HG02981 (cell line): ENCODE measurements around the gene CLSTN2.

ENCODE experiments used
- ATAC-seq: cut with Tn5 transposase; IDR thresholded peaks from one replicate; pipeline ENCODE4 v1.9.1; 2021; ENCODE audit warnings: mild to moderate bottlenecking, moderate library complexity; ENCODE audit not compliant: unreplicated experiment

Gene CLSTN2

DNA sequence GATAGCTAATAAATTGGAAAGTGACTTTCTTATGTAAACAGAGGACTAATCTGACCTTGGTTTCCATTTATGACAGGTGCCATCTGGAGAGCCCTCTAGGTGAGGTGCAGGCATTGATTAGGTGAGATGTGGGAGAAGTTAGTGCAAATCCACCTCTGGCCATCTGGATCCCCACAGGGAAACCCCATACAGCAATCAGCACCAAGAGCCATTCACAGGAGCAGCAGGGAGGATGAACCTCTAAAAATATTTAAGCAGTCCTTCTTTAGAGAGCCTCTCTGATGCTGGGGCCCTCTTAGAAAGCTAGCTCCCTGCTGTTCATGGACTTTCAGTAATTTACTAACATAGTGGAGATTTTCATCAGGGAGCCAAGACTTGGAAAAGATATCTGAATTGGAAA is 69.3 kb downstream of the CLSTN2 start:
- ATAC-seq, result no peak

DNA sequence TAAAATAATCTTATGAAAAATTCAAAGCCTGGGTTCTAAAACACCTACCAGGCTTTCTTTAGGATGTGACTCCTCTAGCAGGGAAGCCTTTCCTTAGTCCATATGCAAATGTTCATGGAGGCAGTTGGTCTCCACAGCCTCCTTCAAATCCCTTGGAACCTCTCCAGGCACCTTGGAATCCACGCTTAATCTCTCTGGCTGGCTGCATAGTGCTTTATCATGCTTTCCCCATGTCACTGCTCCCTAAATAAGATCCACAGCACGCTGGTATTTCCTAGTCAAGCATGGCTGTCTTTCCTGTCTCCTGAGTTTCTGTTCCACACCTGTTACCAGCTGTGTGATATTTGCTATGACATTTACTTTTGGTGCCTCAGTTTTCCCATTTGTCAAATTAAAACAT is 71.3 kb downstream of the CLSTN2 start:
- no peak for ATAC-seq

DNA sequence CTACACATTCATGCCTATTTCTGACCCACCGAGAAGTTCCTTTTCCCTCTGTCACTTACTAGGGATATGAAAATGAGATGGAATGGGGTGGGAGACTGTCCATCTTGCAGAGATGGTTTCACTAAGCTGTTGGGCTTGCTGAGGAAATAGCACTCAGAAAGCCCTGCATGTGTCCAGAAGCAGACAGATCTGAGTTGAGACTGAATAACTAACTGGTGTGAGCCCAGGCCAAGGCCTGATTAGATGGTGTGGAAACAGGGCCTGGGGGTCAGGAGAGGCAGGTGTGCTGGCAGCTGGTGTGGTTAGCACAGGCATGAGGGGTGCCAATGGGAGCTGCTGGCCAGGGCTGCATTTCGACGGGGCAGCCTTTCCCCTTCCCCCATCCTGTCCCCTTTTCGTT is 72.1 kb downstream of the CLSTN2 start:
- no peak for ATAC-seq

DNA sequence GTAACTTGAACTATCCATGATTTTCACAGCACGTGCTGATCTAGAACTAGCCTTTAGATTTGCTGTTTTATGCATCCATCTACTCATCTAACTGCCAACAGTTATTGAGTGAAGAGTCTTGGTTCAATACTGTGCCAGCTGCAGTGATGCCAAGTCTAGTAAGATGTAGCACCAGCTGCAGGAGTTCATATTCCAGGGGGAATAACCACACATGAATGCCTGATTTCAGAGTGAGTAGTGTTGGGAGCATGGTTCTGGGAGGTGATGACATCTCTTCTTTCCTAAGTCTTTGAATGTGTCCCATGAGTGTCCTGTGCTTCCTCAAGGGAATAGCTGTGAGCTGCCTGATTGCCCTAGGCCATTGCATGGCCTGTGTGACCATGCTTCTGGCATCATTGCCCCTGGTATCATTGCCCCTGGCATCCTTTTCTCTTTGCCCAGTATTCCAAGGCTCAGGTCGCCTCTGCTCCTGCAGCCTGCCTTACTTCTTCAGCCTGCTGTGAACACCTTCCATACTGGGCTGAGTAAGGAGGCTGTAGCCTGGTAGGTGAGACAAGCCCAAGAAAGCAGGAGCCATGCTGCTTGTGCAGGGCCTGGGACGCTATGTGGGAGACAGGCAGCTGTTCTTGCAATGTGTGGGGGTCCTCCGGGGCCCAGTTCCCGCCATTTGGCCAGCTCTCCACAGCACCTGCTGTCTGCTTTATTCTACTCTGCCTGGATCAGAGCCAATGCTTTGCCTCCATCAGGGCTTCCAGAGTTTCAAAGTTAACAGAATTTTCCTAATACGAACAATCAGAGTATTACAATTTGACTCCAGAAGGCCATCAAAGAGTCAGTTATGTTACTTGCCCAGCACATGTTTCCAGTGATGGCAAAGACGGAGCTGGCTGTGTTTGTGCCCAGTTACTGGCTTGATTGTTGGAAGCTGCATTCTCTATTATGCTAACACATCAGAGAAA is 73.2 kb downstream of the CLSTN2 start:
- ATAC-seq, result no peak

DNA sequence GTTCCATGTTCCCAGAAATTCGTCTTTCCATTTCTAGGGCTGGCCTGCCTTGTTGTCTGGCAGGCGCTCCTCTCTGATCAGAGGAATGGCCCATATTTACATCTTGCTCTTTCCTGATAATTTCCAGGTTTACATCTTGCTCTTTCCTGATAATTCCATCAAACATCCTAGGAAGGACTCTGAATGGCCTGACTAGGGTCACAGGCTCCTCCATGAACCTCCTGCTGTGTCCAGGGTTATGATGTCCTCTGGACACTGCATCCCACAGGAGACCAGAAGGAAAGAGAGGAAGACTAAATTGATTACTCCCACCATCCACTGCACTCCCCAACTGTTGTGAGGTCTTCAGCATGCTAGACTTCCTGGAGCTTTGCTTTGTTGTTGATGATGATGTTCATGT is 75.4 kb downstream of the CLSTN2 start:
- no peak for ATAC-seq

DNA sequence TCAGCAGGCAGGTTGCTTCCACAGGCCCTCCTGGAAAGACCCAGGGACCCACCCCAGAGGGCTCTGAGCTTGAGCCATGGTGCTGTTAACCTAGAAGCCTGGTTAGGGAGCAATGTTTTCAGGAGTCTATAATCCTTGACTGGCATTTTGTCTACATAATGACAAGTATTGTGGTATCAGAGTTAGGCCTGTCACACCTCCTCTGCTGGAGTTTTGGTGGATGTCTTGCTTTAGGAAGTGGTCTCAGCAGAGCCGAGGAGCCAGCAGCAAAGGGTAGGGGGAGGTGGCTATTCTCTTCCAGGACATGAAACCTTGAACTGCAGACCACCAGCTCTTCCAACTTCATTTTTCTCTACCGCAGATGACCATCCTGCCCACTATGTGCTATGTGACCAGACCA is 76.1 kb downstream of the CLSTN2 start:
- ATAC-seq, result no peak

DNA sequence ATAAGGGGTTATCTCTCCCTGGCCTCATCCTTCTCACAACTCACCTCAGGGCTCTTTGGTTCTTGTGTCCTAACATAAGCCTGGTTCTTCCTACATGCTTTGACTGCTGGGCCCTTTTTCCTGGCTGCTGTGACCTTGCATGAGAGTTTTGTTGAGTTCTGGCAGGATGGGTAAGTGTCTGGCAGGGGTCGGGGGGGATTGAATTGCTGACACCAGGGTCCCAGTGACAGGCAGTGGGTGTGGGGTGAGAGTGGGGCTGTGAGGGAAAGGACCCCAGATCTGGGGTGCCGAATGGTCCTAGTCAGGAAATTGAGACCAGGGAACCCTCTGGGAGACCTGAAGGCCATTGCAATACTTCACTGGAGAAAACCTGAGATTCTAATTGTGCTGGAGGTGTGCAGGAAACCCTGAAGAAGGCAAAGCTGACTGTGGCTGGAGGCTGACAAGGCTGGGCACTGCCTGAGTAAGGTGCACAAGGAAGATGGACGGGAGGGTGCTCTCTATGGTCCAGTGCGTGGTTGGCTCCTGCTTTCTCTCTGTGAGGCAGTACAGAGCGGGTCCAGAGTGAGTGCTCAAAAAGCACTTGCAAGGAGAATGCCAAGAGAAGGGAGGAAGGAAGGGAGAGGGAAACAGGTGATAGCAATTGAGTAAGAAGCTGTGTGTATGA is 76.8 kb downstream of the CLSTN2 start:
- ATAC-seq, result no peak

DNA sequence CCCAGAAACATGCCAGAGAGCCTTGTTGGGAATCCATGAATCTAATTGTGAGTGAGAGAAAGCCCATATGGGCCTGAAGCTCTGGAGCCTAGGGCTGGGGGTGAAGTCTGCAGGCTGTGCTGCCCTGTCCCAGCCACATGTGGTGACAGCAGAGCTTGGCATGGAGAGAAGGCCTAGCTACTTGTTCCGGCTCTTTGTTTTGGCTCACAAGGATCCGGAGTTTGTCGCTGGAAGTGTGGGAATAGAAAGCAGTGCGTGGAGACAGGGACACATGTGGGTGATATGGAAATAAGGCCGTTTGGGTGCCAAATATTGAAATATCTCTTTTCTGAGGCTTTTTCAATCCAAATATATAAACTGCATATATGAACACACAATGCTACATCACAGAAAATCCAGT is 78.2 kb downstream of the CLSTN2 start:
- no peak for ATAC-seq

DNA sequence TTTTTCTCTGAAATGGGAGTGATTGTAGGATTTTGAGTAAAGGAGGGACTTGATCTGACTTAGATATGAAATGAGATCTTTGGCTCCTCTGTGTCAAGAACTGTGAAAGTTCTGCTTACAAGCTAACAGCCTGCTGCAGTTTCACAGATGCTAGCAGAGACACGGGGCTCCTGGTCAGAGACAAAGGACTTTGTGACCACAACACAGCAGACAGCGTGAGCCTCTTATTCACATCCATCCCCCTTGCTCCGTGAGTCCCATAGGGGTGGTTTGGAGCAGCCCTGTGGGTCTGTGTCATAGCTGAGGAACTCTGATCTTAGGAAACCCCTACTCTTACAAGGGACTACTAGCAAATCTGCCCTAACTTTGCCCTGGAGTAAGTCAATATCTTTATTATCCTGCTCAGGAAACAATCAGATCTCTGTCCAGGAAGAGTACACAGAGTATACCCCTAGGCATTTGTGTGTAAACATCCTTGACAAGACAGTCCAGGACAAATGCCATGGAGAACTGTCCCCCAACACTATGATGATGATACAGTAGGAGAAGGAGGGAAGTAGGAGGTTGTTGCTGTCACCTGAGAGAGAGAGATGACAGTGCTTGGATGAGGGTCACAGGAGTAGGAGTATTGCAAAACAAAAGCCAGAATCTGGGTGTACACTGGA is 80.0 kb downstream of the CLSTN2 start:
- no peak for ATAC-seq

DNA sequence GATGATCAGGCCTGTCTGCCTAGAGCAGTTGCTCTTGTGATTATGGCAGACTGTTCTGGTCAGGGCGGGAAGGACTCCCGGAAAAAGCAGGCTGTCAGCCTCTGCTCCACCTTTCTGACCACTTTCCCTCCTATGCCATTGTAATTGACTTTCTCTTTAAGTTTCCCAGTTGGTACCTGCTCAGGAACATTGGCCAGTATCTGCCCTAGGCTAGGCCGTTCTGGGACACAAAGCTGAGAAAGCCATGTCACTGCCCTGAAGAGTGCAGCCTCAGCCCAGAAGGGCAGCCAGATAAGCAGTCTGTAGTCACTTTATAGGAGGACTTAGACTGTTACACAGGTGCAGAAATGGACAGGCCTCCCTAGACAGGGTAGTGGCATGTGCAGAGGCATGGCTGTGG is 80.8 kb downstream of the CLSTN2 start:
- no peak for ATAC-seq

DNA sequence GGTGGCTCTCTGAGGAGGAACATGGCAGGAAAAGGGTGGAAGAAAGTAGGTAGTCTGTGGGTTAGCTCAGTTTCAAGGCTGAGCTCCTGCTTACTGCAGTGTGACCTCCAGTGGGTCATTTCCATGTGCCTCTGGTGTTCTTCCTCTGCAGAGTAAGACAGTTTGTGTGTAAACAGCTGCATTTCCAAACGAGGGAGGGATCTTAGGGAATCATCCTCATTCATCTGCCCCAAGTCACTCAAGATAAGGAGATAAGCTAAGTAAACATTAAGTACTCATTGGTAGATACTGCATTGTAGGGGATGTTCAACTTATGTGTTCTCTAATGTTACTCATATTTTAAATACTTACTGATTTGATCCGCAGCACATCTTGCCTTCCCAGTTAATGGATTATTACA is 83.6 kb downstream of the CLSTN2 start:
- ATAC-seq, result no peak

DNA sequence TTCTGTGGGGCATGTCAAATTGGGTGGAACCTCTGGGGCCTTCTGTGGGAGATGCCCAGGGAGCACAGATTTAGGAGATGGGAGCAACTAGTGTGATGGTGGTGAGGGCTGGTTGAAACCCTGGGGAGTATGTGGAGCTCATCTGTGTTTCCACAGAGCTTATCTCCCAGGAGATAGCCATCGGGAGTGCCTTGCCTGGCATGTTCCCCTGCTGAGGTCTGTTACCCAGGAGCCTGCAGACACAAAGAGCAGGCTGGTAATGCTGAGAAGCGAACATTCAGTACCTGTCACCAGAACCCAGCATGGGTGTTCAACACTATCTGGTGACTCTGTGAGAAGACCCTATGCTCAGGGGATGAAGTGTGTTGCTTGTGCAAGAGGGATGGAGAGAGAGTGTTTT is 85.0 kb downstream of the CLSTN2 start:
- no peak for ATAC-seq

DNA sequence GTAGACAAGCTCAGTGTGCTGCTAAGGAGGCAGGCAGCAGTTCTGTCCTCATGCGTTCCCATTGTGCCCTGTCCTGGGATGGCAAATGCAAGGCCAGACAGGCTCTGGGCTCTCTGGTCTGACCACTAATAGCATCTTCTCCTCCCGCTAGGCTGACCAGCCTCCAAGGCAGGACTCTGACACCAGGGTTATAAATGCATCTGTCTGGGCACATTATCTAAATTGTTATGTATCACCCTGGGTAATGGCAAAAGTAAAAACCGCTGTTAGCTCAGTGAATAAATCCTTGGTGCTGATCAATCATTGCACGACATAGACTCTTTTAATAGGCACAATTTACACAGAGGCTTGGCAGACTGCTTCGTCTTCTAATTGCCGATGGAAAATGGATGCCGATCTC is 85.6 kb downstream of the CLSTN2 start:
- ATAC-seq, result no peak

DNA sequence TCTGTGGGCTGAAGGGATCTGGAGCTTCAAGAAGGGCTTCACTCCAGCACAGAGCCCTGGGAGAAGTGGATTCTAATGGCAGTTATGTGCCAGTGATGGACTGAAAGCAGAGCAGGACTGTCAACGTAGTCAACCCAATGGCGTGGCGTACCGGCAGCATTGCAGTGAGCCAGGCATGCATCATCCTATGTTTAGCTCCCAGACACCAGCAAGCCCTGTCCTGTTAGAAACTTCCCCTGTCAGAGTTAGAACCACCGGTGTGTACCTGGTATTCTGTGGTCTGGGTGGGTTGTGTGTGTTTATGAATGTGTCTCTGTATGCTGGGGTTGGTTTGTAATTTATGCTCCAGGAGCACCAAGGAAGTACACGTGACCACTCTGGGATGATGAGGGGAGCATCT is 86.3 kb downstream of the CLSTN2 start:
- ATAC-seq, result no peak

DNA sequence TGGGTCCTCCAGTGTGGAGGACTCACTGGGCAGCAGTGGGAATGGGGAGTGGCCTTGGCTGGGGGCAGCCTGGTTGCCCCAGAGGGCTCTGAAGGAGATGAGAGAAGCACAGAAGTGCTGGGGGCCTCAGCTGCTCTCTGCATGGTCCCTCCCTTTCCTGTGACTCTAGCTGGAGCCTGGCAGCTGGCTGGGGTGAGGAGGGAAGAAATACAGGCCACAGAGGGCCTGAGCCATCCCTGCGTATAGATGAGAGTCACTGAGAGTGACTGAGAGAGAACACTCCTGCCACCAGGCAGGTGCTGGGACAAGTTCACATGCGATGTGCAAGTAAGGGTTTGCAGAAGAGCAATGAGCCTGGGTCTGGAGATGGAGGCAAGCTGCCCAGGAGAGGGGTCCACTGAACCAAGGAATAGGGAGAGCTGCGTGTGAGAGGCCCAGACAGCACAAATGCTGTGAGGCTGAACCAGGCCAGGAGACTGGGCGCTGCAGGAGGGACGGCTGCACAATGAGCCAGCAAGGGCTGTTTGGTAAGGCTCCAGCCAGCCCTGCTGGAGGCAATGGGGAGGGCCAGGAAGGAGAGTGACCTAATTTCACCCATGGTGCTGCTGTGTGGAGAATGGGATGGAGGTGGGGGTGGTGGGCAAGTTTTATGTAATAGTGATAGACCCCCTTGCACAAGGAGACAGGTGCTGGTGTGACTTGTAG is 87.2 kb downstream of the CLSTN2 start:
- ATAC-seq, result no peak

DNA sequence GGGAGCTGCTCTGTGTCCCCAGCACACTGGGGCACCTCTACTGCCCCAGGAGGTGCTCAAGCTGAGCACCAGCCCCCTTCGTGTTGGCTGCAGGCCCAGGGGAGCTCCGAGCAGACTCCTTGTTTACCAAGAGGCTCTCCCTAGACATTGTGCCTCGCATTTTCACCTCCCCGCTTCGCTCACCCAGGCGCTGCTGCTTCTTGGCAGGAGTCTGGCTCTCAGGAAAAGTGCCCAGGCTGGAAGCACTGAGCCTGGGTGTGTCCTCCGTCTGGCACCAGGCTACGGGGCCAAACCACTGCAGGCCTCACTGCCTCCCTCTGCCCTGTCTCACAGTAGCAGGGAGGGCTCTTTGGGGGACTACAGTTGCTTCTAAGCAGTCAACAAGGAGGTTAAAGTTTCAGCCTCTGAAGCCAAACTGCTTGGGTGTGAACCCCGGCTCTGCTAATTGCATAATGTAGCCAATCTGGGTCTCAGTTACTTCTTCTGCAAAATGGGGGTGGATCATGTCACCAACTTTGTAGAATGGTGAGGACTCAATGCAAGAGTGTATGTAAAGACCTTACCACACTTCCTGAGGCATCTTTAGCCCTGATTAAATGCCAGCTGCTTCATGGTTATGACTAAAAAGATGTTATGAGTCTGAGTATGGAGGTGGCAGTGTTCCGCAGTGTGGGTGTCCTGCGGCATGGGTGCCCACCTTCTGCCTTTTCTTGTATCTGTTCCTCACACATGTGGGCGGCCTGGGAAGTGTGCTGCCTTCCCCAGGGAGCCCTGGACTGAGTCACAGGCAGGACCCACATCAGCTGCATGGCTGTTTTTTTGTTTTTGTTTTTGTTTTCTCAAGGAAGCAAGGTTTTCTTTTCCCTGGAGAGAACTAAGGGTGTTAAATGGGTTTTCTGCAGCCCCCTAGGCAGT is 88.9 kb downstream of the CLSTN2 start:
- ATAC-seq, result no peak

DNA sequence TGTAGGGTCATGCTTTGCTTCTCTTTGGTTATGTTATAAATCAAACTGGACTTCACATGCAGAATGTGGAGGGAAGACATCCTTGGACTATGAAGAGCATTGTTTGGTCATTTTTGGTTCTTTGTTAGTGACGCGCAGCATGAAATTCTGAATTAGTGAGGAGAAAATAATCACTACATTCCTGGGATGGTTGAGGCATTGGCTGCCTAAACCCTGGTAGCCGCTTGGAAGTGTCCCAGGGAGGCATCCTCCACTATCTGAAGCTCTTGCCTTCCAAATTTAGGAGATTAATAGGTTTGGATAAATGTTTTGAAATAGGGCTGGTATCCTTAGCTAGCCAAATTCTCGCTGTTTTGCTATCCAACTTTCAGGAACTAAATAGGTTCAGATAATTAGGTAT is 96.2 kb downstream of the CLSTN2 start:
- no peak for ATAC-seq

DNA sequence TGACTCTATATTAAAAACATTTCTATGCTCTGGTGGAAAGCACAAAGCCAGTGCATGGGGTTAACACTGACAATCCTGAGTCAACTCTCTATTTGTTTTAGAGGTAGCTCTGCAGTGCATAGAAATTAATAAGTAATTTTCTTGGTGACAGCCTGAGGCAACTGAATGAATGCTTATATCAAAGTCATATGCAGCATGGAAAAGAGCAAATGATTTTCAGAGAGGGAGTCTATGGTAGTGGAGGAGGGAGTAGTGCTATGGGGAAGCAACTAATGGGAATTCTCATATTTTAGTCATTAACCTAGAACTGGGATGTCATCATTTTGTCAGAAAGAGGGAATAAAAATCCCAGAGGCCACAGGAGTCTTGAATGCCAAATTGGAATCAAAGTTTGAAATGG is 99.1 kb downstream of the CLSTN2 start:
- no peak for ATAC-seq

DNA sequence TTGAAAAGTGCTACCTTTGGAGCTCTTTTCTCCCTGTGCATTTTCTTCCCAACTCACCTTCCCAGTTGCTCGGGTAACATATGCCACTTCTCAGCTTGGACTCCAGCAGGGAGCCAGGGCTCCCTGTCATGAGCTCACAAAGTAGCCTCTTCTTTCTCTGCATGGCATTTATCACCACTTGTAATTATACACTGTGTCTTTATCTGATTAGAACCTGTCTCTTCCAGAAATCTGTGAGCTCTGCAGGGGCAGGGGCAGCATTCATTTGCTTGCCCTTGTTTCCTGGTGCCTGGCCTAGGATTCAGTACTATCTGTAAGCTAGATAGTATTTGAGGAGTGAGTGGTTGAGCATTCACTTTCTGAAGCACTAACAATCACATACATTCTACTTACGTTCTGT is 100.9 kb downstream of the CLSTN2 start:
- ATAC-seq, result no peak

DNA sequence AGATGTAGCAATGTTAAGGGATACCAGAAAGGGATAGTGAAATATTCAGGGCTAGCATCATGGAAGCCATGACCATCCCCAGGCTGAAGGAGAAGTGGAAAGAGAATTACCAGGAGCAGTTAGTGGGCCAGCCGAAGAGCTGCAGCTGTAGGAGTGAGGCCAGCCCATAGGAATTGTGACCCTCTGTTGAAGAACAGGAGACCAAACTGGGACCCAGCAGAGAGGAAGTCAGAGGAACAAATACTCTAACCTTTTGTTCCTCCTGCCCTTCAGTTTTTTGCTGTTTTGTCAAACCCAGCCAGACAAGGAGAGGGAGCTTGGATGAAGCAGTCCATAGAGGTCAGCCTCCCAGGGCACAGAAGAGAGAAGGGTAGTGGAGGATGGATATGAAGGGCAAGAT is 115.4 kb downstream of the CLSTN2 start:
- ATAC-seq, result no peak
